Colon (tissue), 2 donors: Measurements from ENCODE around the gene AGFG2.
"Not testable (repeated sequence)": the region's sequence is repeated elsewhere in the genome, so short reads cannot be mapped to it uniquely, and the experiment has no call there.

Source experiments
- FAIRE-seq: peaks from 2 replicates; lab custom pipeline; 2012; peaks lifted over from hg19 to GRCh38; lab: Jason Lieb, UNC
- donor health status: control.
- donor health status: control.

AGFG2 gene

GRCh38 chr7:100552532-100552931, 13.5 kb downstream of the AGFG2 start:
- FAIRE-seq = no peak

GRCh38 chr7:100553032-100553431, 14.0 kb downstream of the AGFG2 start:
- no peak for FAIRE-seq

DNA sequence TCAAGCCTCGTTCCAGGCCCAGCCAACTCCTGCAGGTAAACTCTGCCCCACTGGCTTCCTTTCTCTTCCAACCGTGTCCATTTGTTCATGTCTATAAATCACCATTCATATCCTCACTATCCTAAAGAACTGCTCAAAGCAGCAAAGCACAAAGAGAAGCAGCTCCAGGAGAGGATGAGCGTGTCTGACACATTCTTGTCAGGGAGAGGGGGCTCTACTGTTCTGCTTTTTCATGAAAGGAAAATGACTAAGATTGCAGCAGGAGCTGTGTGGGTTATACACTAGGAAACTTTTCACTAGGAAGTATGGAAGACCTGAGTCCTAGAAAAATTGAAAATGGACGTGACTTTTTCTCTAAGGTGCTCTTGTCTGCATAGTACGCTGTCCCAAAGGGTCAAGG, 16.7 kb downstream of the AGFG2 start:
- FAIRE-seq = no peak

DNA sequence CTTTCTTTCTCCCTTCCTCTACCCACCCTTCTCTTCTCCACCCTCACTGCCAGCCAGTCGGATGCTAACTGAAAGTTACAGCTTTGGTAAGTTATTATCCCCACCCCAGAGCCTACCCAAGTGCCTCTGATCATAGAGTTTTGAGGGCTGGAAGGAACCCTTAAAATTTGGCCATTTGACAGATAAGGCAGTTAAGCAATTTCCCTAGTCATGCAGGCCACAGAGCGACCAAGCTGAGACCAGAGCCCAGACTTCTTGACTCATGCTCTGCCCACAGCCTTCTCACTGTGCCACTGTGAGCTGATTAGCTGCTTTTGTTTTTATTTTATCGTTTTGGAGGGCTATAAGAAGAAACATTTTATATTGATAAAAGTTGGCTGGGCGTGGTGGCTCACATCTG, 17.5 kb downstream of the AGFG2 start:
- FAIRE-seq = no peak

GRCh38 chr7:100559127-100559526, 20.1 kb downstream of the AGFG2 start:
- FAIRE-seq = no peak

GRCh38 chr7:100561491-100562194, 22.6 kb downstream of the AGFG2 start:
- no peak for FAIRE-seq

- FAIRE-seq = no peak
Measured at GRCh38 chr7:100562195-100563099, 23.4 kb downstream of the AGFG2 start.

- FAIRE-seq = no peak
Measured at GRCh38 chr7:100563100-100563564, 24.1 kb downstream of the AGFG2 start.

DNA sequence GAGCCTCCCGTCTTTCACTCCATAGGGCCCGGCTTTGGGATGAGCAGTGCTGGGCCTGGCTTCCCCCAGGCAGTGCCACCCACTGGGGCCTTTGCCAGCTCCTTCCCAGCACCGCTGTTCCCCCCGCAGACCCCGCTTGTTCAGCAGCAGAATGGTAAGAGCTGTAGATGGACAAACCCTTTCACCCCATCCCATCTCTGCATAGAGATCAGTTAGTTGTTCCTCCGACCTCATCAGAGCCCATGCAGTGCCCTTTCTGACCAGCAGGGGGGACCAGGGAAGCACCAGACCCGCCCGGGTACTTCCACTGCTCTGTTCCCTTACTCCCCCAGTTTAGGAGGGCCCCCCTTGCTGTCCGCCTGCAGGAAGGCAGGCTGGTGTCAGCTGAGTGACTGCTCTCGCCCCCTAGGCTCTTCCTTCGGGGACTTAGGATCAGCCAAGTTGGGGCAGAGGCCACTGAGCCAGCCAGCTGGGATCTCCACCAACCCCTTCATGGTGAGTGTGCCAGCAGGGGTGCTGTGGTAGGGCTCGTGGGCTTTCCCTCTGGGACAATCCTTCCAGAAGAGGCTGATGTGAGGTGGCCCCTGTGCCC, 24.9 kb downstream of the AGFG2 start:
- FAIRE-seq = no peak

DNA sequence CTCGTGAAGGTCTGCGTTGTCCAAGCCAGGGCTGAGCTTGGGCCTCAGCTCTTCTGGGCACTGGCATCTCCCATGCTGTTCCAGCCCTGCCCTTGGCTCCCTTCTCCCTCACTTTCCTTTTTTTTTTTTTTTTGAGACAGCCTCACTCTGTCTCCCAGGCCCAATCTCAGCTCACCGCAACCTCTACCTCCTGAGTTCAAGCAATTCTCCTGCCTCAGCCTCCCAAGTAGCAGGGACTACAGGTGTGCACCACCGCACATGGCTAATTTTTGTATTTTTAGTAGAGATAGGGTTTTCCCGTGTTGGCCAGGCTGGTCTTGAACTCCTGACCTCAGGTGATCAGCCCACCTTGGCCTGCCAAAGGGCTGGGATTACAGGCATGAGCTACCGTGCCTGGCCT, 25.4 kb downstream of the AGFG2 start:
- FAIRE-seq = not testable (repeated sequence)

GRCh38 chr7:100565133-100565571, 26.1 kb downstream of the AGFG2 start:
- FAIRE-seq = no peak

DNA sequence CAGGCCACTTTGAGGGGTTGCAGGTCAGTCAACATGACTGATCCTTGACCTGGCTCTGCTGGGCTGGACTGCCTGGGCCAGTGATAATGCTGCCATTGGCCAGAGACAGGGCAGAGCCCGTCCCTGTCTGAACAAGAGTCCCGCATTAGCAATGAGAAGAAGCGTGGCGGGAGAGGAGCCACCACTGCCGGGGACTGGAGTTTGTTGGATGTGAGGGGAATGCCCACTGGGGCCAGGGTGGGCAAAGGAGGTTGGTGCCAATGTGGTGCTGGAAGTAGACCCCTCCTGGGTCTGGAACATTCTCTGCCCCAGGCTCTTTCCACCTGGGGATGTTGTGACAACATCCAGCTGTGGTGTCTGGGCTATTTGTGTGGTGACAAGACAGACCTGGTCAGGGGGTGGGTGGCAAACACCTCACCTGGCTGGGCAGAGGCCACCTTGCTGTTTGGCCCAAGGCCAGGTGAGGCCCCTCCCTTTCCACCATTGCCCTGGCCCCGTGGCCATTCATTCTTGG, 27.1 kb downstream of the AGFG2 start:
- no peak for FAIRE-seq

DNA sequence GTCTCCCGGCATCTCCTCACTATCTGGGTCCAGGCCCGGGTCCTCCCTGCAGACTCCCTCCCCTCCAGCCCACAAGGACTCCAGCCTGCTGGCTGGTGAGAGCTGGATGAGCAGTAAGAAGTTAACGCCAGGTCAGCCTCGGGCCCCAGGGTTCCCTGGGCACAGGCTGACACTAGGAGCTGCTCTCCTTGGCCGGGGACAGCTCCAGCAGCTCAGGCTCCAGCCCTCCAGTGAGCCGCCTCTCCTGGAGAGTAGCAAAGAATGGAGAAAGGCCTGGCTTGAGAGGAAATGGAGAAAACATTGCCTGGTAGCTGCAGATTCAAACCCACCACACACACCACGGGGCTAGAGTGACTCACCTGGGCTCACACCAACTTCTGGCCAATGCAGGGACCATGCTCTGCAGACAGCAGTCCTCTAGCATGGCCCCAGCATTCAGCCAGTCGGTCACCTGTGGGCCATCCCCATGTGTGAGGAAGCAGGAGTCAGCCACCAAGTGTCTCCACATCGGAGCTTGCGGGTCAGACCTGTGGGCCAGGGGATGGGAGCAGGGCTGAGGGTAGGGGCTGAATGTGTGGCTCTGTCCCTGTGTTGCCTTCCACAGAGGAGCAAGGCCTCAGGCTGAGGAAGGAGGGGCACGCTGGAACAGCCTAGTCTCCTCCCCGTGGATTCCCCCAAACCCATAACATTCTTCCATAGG, 28.2 kb downstream of the AGFG2 start:
- no peak for FAIRE-seq

- FAIRE-seq = no peak
Measured at GRCh38 chr7:100567751-100568175, 28.8 kb downstream of the AGFG2 start.

- no peak for FAIRE-seq
Measured at GRCh38 chr7:100568176-100568895, 29.3 kb downstream of the AGFG2 start.

GRCh38 chr7:100568896-100569844, 30.2 kb downstream of the AGFG2 start:
- no peak for FAIRE-seq

DNA sequence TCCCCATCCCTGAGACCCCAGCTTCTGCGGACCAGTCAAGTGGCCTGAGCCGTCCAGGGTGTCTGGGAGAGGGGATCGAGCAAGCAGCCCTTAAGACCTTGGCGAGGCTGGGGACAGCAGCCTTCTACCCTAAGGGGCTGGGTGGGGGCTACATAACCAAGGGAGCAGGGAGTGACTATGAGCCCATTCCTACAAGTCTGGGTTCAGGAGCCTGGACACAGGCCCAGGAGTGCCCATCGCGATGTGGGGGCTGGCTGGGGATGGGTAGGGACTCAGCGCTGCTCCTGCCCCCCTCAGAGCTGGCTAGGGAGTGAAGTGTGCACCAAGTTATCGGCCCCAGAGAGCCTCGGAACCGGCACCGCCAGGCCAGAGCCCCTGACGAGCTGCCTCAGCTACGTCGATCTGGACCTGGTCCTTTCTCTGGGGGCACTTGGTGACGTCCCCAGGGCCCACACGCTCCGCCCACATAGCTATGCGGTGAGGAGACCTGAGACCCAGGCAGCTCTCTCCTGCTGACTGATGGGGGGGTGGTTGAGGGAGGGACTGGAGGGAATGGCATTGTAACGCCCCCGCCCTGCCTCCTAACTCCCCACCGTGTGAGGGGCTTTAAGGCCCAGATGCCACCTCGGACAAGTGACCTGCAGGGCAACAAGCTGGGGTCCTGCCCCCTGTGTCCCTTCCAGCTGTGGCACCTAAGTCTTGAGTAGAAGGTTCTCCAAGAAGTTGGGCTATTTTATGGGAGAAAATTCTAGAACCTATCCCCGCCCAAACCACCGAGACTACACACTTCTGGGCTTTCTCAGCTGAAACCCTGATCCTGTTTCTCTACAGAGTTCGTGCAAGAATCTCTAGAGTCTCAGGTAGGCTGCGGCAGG, 32.2 kb downstream of the AGFG2 start:
- no peak for FAIRE-seq

DNA sequence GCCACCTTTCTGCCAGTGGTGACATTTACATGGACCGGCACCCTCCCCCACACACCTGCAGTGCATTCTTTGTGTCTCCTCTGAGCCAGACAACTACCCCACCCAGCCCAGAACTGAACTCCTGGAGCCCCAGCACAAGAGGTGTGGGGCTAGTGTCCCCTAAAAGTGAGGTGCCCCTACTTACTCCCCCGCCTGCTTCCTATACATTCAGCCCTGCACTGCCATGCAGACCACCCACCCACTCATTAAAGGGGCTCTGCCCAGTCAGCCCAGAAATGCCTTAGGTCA, 32.8 kb downstream of the AGFG2 start:
- no peak for FAIRE-seq

DNA sequence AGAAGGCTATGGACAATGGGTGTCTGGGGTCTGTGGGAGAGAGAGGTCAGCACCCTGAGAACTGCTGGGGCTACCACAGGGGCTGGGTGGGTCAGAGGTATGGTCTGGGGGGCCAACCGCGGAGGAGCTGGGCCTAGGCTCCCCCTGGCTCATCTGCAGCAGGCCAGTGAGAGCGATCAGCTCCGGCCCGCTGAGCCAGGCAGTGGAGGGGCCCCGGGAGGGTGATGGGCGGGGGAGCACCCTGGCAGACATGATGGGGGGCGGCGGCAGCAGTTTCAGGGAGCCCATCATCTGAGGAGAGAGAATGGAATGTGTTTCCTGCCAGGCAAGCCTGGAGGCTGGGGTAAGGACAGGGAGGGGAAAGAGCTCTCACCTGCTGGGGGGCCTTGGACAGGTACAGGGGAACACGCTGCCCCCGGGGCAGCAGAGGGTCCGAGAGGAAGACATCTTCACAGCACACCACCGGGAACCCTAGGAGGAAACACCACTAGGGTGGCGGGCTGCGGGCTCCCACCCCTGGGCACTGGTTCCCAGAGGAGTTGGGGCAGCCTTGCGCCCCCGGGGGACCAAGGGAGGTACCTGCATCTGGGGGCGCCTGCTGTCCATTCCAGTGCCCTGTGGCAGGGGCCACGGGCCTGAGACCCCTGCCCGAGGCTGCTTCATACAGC, 33.4 kb downstream of the AGFG2 start:
- FAIRE-seq = no peak
